H9 (cell line): ENCODE measurements around the gene PTGDR2. TPM values are rescaled to one million over a fixed set of nuclear protein-coding genes. Genes with fewer than 3 reads are reported as not detected.

Source experiments
- DNase-seq: peaks from one replicate; pipeline ENCODE4 v3.0.0-alpha.2; 2017
- H2AFZ ChIP-seq: one replicate; pipeline ENCODE4 v1.6.1; 2013; ENCODE audit warnings: mild to moderate bottlenecking, low read length, control low read depth, moderate library complexity
- H2AK5ac ChIP-seq: 2 replicates; pipeline ENCODE4 v1.6.1; 2013; ENCODE audit warnings: low read length, control low read depth, mixed read lengths; ENCODE audit not compliant: insufficient read length
- H2BK120ac ChIP-seq: one replicate; pipeline ENCODE4 v1.6.1; 2013; ENCODE audit warnings: low read depth, mild to moderate bottlenecking, low read length, control low read depth, inconsistent platforms; ENCODE audit not compliant: poor library complexity, severe bottlenecking
- H2BK12ac ChIP-seq: 2 replicates; pipeline ENCODE4 v1.6.1; 2013; ENCODE audit warnings: low read length, control low read depth, mixed read lengths, low read depth; ENCODE audit not compliant: insufficient read length
- H2BK15ac ChIP-seq: 2 replicates; pipeline ENCODE4 v1.6.1; 2013; ENCODE audit warnings: low read depth, low read length, control low read depth
- H2BK20ac ChIP-seq: one replicate; pipeline ENCODE4 v1.6.1; 2013; ENCODE audit warnings: low read depth, mild to moderate bottlenecking, low read length, control low read depth, inconsistent platforms; ENCODE audit not compliant: poor library complexity, severe bottlenecking
- H2BK5ac ChIP-seq: 2 replicates; pipeline ENCODE4 v1.6.1; 2013; ENCODE audit warnings: low read length, control low read depth, mixed read lengths; ENCODE audit not compliant: insufficient read length
- H3K14ac ChIP-seq: 2 replicates; pipeline ENCODE4 v1.6.1; 2013; ENCODE audit warnings: low read length, control low read depth; ENCODE audit not compliant: insufficient read depth
- H3K18ac ChIP-seq: 2 replicates; pipeline ENCODE4 v1.6.1; 2013; ENCODE audit warnings: low read depth, mild to moderate bottlenecking, mixed read lengths, low read length, control low read depth; ENCODE audit not compliant: insufficient read length
- H3K23ac ChIP-seq: 2 replicates; pipeline ENCODE4 v1.6.1; 2013; ENCODE audit warnings: low read length, control low read depth, mixed read lengths, low read depth; ENCODE audit not compliant: insufficient read length
- H3K23me2 ChIP-seq: 2 replicates; pipeline ENCODE4 v1.6.1; 2013; ENCODE audit warnings: low read depth, mild to moderate bottlenecking, mixed read lengths, low read length, control low read depth; ENCODE audit not compliant: insufficient read length, poor library complexity, severe bottlenecking
- H3K27ac ChIP-seq: 2 replicates; pipeline ENCODE4 v1.5.1; 2013; ENCODE audit warnings: low read length, control low read depth, mixed read lengths, low read depth; ENCODE audit not compliant: insufficient read length
- H3K27me3 ChIP-seq: 2 replicates; pipeline ENCODE4 v1.6.1; 2013; ENCODE audit warnings: low read length, control low read depth, inconsistent platforms; ENCODE audit not compliant: insufficient read depth
- H3K4ac ChIP-seq: 2 replicates; pipeline ENCODE4 v1.6.1; 2013; ENCODE audit warnings: low read depth, mild to moderate bottlenecking, control low read depth, inconsistent platforms, low read length, moderate library complexity
- H3K4me1 ChIP-seq: 2 replicates; pipeline ENCODE4 v1.6.1; 2013; ENCODE audit warnings: low read length, control low read depth, inconsistent platforms; ENCODE audit not compliant: insufficient read depth
- H3K4me2 ChIP-seq: 2 replicates; pipeline ENCODE4 v1.6.1; 2013; ENCODE audit warnings: low read length, control low read depth, mixed read lengths; ENCODE audit not compliant: insufficient read length, insufficient read depth
- H3K56ac ChIP-seq: 2 replicates; pipeline ENCODE4 v1.6.1; 2013; ENCODE audit warnings: low read depth, mild to moderate bottlenecking, mixed read lengths, low read length, control low read depth; ENCODE audit not compliant: insufficient read length
- H3K79me1 ChIP-seq: 2 replicates; pipeline ENCODE4 v1.6.1; 2013; ENCODE audit warnings: low read depth, mild to moderate bottlenecking, moderate library complexity, low read length, control low read depth, inconsistent platforms; ENCODE audit not compliant: insufficient read depth, poor library complexity, severe bottlenecking
- H3K79me2 ChIP-seq: 2 replicates; pipeline ENCODE4 v1.6.1; 2013; ENCODE audit warnings: low read length, control low read depth, inconsistent platforms; ENCODE audit not compliant: insufficient read depth
- H3K9ac ChIP-seq: 2 replicates; pipeline ENCODE4 v1.6.1; 2013; ENCODE audit warnings: low read length, control low read depth, mixed read lengths; ENCODE audit not compliant: insufficient read length; ENCODE audit errors: extremely low read depth
- H3K9me3 ChIP-seq: one replicate; pipeline ENCODE4 v1.6.1; 2013; ENCODE audit warnings: low read depth, low read length, inconsistent platforms; ENCODE audit not compliant: control insufficient read depth
- H3T11ph ChIP-seq: one replicate; pipeline ENCODE4 v1.6.1; 2013; ENCODE audit warnings: mild to moderate bottlenecking, low read length, control low read depth, inconsistent platforms
- H4K20me1 ChIP-seq: one replicate; pipeline ENCODE4 v1.6.1; 2013; ENCODE audit not compliant: control insufficient read depth, insufficient read length, insufficient read depth
- H4K5ac ChIP-seq: 2 replicates; pipeline ENCODE4 v1.6.1; 2013; ENCODE audit warnings: low read depth, mild to moderate bottlenecking, mixed read lengths, low read length, control low read depth; ENCODE audit not compliant: insufficient read length
- H4K8ac ChIP-seq: replicated peaks from 2 replicates; pipeline ENCODE4 v1.6.1; 2013; ENCODE audit warnings: low read length, control low read depth, mixed read lengths, low read depth; ENCODE audit not compliant: insufficient read length
- H4K91ac ChIP-seq: 2 replicates; pipeline ENCODE4 v1.6.1; 2013; ENCODE audit warnings: low read depth, mild to moderate bottlenecking, moderate library complexity, mixed read lengths, low read length, control low read depth; ENCODE audit not compliant: insufficient read length
- H3K27ac Mint-ChIP-seq, 3 experiments: 2 replicates in 2 of 3; 3 replicates in 1 of 3; pipeline ENCODE4 v1.8.0; 2020 to 2021; ENCODE audit warnings: mixed read lengths in 3 of 3, mild to moderate bottlenecking in 1 of 3, moderate library complexity in 1 of 3
- H3K27me3 Mint-ChIP-seq: 2 replicates; pipeline ENCODE4 v1.8.0; 2021; ENCODE audit warnings: low read depth, mild to moderate bottlenecking, moderate library complexity, mixed read lengths
- H3K36me3 Mint-ChIP-seq, 3 experiments: 2 replicates in 2 of 3; 3 replicates in 1 of 3; pipeline ENCODE4 v1.8.0; 2020 to 2021; ENCODE audit warnings: low read depth in 3 of 3, mixed read lengths in 3 of 3; ENCODE audit not compliant: insufficient read depth in 1 of 3
- H3K4me1 Mint-ChIP-seq, 2 experiments: 2 replicates each; pipeline ENCODE4 v1.8.0; 2020; ENCODE audit warnings: mixed read lengths in 2 of 2
- H3K4me3 Mint-ChIP-seq, 2 experiments: 2 replicates in 1 of 2; 3 replicates in 1 of 2; pipeline ENCODE4 v1.8.0; 2020 to 2021; ENCODE audit warnings: mild to moderate bottlenecking in 2 of 2, mixed read lengths in 2 of 2, moderate library complexity in 1 of 2
- H3K9me3 Mint-ChIP-seq, 2 experiments: 2 replicates in 1 of 2; 3 replicates in 1 of 2; pipeline ENCODE4 v1.8.0; 2020; ENCODE audit warnings: mild to moderate bottlenecking in 2 of 2, mixed read lengths in 2 of 2, moderate library complexity in 1 of 2
- CTCF ChIP-seq: fragments of 200-600 bp; sonication (generic); conservative IDR thresholded peaks from 3 replicates; pipeline ENCODE4 v1.8.0; 2021; ENCODE audit warnings: antibody characterized with exemption, mild to moderate bottlenecking
- WGBS: extraction: QIAGEN DNeasy Blood & Tissue Kit; methylation state at CpG from one replicate; pipeline ENCODE4 v1.1.7; 2013; ENCODE audit warnings: missing lambda C conversion rate, low lambda C conversion rate, mixed read lengths; ENCODE audit not compliant: insufficient read length; ENCODE audit errors: extremely low coverage; 5-methylcytosine and 5-hydroxymethylcytosine counted together
- total RNA-seq: library from RNA; stranded (reverse); gene quantifications from 2 replicates; pipeline ENCODE4 v1.2.1, GENCODE V29; 2021

The PTGDR2 gene
- total RNA-seq, 1 experiment from 2014 or later: not detected

DNA sequence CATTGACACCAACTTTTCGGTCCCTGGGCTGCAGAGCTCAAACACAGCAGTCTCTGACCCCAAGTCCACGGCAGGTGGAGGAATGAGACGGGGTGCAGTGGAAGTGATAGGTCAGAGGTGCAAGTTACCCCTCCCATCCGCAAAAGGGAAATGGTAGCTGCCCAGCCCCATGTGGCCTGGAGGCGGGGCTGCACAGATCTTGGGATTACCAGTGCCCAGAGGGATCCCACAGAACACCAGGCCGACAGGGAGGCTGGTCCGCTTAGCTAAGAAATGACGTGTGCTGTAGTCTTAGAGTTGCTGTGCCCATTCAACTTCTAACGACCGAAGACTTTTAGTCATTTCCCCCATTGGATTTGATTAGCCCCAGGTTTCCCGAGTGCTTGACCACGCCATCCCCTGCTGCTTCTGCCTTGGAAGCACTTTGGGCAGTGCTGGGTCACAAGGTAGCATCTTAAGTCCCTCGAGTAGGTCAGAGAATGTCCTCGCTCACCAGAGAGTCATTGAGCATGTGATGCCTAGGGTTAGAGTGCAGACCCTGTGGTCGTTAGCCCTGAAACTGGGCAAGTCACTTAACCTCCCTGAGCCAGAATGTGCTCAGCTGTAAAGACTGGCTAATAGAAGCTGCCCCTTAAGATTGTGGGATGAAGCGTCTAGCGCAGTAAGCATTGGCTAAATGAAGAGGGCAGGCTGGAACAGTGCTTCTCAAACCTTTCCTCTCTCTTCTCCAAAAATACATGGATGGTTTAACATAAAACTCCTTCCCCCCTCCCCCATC, 4.2 kb downstream of the PTGDR2 start:
- Histone ChIP-seq H3K79me1 (no peaks in the 10 kb centered on the region), H2BK20ac (no peak overlapping the region), H2AFZ (no peak overlapping the region), H4K91ac (no peak overlapping the region), H2BK120ac (no peak overlapping the region), H3K56ac (no peak overlapping the region), H2BK15ac (no peak overlapping the region), H3K79me2 (no peaks in the 10 kb centered on the region), H3T11ph (no peak overlapping the region), H3K18ac (no peak overlapping the region), H3K9ac (no peak overlapping the region), H2BK5ac (no peak overlapping the region), H3K4me1 (no peaks in the 10 kb centered on the region), H4K8ac (no peak overlapping the region), H3K4me2 (no peak overlapping the region), H3K14ac (no peak overlapping the region), H3K23ac (no peak overlapping the region), H2BK12ac (no peak overlapping the region), H2AK5ac (no peak overlapping the region), H3K4ac (no peak overlapping the region), H3K27ac (no peak overlapping the region), H4K20me1 (no peaks in the 10 kb centered on the region), H3K23me2 (no peaks in the 10 kb centered on the region), H3K9me3 (no peaks in the 10 kb centered on the region), H3K27me3 (no peaks in the 10 kb centered on the region), H4K5ac (no peak overlapping the region)
- Mint-ChIP-seq H3K27ac (peak overlapping the region in 1 of 3 experiments; percentile 10; a peak in 1 of 7 replicates), H3K36me3 (peaks cover 28 to 50% (median 40%) of the 10 kb centered on the region in 3 experiments), H3K4me1 (no peaks in the 10 kb centered on the region), H3K27me3 (peaks cover 2% of the 10 kb centered on the region; the same call in 1 of the 2 replicates), H3K4me3 (no peak overlapping the region), H3K9me3 (no peaks in the 10 kb centered on the region)
- TF ChIP-seq CTCF: no peak
- no CpG with 5 or more reads among the region's 17 CpGs for WGBS
- no peak for DNase-seq
